Ishikawa (cell line): ENCODE data around the gene LINC00632.

Experiments
- CEBPB ChIP-seq: IDR thresholded peaks from 2 replicates; pipeline ENCODE4 v1.6.1; 2012
- FOXM1 ChIP-seq: IDR thresholded peaks from 2 replicates; pipeline ENCODE4 v1.6.1; 2012; ENCODE audit warnings: low read depth, borderline replicate concordance
- TAF1 ChIP-seq: IDR thresholded peaks from 2 replicates; pipeline ENCODE4 v1.6.1; 2012; ENCODE audit warnings: low read depth, mild to moderate bottlenecking
- TEAD4 ChIP-seq: IDR thresholded peaks from 2 replicates; pipeline ENCODE4 v1.6.1; 2012
- TF ChIP-seq, protein P1 (sequence below): IDR thresholded peaks from 2 replicates; pipeline ENCODE4 v1.6.1; 2012

The LINC00632 gene

GRCh38 chrX:140836874-140837273 lies 127.3 kb downstream of the LINC00632 start:
- TF ChIP-seq CEBPB (no peak), TEAD4 (no peak), TAF1 (no peak), FOXM1 (no peak)
- TF ChIP-seq, protein P1, sequence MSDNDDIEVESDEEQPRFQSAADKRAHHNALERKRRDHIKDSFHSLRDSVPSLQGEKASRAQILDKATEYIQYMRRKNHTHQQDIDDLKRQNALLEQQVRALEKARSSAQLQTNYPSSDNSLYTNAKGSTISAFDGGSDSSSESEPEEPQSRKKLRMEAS: no peak
